Urothelium cell line (cell line): ENCODE results near the gene MRPL27.

Source experiments
- DNase-seq: peaks from one replicate; pipeline ENCODE4 v3.0.0; 2011; ENCODE audit warnings: low spot score, mixed read lengths
- FAIRE-seq: peaks from 2 replicates; lab custom pipeline; 2011; peaks lifted over from hg19 to GRCh38; lab: Jason Lieb, UNC

The MRPL27 gene

DNA sequence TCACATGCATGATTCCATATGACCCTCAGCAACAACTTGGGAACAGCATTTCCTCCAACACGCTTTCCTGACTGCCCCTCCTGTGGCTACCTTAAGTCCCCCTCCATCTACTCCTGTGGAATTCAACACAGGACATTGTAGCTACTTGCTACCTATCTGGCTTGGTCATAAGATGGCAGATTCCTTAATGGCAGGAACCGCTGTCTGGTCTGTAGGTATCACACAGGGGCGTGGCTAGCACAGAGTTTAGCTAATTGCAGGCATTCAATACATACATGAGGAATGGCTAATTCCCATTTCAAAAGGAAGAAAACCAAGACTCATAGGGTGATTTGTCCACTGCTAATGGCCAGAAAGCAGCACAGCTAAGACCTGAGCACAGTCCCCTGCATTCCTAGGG, 15.7 kb upstream of the MRPL27 start:
- FAIRE-seq (no peak), DNase-seq (no peak)

DNA sequence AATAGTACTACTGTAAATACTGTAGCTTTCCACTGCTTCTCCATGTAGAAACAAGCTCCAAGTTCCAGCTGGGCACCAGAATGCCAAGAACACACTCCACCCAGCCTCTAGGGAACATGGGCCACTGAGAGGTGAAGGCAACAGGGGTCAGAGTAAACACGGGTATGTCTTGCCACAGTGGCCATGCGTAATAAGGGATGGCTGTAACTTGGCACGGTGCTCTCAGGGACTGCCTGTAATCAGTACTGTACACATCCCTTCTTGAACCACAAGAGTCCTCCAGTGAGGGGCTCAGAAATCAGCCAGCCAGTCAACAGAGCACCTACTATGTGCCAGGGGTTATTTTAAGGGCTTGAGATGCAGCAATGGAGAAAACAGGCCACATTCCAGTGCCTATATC, 13.5 kb upstream of the MRPL27 start:
- DNase-seq (no peak), FAIRE-seq (no peak)

GRCh38 chr17:50382931-50383330, 9.9 kb upstream of the MRPL27 start:
- no peak for FAIRE-seq
- no peak for DNase-seq

DNA sequence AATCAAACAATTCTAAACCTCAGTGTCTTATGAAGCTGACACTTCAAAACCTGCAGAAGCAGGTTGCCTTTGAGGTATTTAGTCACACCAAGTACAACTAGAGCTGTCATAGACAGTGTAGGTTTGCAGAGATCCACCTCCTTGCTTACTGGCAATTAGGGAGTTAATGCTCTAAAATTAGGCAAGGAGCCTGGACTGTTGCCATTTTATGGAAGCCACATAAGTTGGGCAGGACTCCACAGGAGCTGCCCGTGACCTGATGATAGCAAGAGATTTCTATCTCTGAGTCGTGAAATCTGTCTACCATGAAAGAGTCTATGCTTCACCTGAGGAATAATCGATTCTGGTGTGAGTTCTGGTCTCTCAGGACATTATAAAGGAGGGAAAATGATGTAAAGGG, 8.9 kb upstream of the MRPL27 start:
- DNase-seq (no peak), FAIRE-seq (no peak)

DNA sequence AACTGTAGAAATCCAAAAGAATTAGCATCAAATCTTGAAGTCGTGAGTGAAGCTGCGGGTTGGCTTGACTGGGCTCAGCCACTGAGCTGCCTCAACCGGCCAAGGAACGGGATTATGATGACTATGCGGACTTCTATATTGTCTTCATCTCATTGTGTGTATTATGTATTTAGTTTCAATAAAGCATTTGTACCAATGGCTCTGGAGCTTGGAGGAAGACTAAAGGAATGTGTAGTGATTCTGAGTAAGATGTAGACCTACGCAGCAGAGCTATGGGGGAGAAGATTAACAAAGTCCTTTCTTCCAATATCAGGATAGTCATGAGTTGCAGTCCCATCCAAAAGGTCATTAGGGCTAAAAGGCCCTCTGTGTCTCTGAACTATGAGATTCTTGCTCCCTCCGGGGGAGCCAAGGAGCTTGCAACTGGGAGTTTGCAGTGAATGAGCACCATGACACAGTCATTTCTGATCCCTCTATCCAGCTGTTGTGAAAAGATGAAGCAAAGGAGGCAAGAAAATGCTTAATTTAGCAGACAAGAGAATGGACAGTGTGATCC, 8.4 kb upstream of the MRPL27 start:
- no peak for DNase-seq
- no peak for FAIRE-seq

- FAIRE-seq = no peak
- no peak for DNase-seq
These were observed 7.6 kb upstream of the MRPL27 start for GRCh38 chr17:50380369-50381259.

- FAIRE-seq (no peak), DNase-seq (no peak)
These were observed 6.6 kb upstream of the MRPL27 start for GRCh38 chr17:50379351-50380132.

GRCh38 chr17:50375858-50376538, 3.0 kb upstream of the MRPL27 start:
- DNase-seq (no peak), FAIRE-seq (no peak)

DNA sequence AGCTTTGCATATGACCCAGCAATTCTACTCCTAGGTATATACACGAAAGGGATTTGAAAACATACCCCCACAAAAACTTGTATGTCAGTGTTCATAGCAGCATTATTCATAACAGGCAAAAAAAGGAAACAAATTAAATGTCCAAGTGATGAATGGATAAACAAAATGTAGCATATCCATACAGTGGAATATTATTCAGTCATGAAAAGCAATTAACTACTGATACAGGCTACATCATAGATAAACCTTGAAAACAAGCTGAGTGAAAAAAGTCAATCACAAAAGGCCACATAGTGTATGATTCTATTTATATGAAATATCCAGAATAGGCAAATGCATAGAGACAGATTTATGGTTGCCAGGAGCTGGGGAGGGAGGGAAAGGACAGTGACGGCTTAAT, 721 bp upstream of the MRPL27 start:
- DNase-seq (no peak), FAIRE-seq (no peak)

- FAIRE-seq = no peak
- no peak for DNase-seq
These were observed 694 bp downstream of the MRPL27 start for GRCh38 chr17:50372222-50372757.

DNA sequence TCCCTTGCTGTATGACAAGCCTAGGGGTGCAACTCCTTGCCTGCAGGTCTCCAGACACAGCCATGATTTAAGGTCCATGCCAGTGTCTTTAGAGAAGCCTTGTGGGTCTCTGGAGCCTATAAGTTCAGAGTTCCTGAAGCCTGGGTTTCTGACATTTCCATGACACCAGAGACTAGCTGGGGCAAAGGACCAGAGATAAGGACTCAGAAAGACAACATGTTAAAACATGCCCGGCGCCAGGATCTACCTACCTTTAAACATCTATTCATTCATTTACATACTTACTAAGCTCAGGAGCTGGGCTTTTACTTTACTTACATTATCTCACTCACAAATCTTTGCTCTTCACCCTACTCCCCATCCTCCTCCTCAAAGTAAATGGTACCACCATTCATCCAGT, 1.5 kb downstream of the MRPL27 start:
- FAIRE-seq = no peak

GRCh38 chr17:50370052-50370451, 2.9 kb downstream of the MRPL27 start:
- FAIRE-seq (no peak), DNase-seq (no peak)

More for the DNA sequence above, 1.5 kb downstream of the MRPL27 start:
- no peak for DNase-seq

GRCh38 chr17:50367401-50367800, 5.6 kb downstream of the MRPL27 start:
- FAIRE-seq = no peak

DNA sequence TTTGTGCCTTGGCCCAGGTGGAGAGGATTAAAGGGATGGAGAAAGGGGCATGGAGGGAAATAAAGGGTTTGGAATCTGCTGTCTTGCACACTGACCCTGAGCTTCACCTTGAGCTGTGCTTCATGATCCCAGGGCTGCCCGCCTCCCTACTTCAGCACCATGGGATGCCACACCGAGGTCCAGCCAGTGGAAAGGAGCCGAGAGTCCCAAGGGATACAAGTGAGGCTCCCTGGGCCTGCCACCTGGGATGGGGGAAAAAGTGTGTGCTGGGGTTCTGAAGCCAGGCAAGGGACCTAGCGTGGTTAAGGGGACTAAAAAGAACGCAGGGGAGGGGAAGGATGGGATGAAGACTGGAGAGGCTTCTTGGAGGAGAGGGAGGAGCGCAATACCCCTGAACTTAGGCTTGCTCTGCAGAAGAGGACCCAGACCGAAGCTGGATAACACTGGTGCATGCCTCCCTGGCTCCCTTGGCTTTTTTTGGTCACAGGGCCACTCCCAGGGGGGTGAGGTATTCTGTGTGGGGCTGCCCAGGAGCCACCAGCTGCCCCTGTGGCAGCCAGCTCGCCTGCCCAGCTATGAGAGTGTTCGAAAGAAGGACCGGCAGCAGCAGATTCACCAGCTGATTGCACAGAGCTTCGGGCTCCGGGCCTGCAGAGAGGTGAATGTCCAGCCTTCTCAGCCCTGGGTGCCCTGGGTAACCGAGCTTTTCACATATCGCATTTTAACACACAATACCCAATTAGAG, 7.2 kb downstream of the MRPL27 start:
- DNase-seq = no peak

More at GRCh38 chr17:50367401-50367800, 5.6 kb downstream of the MRPL27 start:
- no peak for DNase-seq

GRCh38 chr17:50365165-50365564, 7.8 kb downstream of the MRPL27 start:
- no peak for FAIRE-seq
- no peak for DNase-seq

More for the DNA sequence above, 7.2 kb downstream of the MRPL27 start:
- no peak for FAIRE-seq

GRCh38 chr17:50364715-50365114, 8.3 kb downstream of the MRPL27 start:
- FAIRE-seq = no peak
- no peak for DNase-seq

- no peak for FAIRE-seq
- DNase-seq = no peak
These were observed 8.9 kb downstream of the MRPL27 start for GRCh38 chr17:50364061-50364458.

DNA sequence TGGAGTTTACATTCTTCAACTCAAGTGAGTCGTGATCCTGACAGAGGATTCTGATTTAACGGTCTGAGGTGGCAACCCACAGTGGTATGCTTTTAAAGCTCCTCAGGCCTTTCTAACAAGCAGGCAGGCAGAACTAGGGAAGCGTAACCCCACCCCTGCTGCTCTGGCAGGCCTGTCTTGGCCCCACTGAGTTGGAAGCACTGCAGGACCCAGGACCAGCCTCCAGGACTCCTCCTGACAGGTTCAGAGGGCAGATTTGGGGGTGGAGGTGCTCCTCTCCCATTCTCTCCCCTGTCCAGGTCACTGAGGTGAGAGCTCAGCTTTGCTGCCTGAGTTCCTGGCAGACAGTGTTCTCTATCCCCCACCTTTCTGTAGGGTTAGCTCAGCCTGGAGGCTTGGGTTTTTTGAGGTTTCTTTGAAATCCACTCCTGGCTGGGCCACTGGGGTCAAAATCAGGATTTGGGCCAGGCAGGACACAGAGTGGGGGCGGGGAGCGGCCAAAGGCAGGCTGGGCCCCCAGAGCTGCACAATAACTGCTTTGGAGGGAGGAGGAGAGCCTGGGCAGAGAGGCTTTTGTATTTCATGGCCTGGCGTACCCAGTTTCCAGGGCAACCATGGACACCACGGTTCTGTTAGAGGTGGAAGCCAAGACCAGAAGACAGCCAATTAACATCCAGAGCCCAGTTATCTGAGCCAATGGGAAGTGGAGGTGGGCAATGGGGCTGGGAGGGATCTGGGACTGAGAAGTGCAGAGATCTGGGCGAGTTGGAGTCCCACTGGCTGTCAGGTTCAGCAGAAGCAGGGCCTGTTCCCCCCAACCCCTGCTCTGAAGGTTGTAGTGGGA, 9.5 kb downstream of the MRPL27 start:
- DNase-seq (no peak), FAIRE-seq (no peak)

DNA sequence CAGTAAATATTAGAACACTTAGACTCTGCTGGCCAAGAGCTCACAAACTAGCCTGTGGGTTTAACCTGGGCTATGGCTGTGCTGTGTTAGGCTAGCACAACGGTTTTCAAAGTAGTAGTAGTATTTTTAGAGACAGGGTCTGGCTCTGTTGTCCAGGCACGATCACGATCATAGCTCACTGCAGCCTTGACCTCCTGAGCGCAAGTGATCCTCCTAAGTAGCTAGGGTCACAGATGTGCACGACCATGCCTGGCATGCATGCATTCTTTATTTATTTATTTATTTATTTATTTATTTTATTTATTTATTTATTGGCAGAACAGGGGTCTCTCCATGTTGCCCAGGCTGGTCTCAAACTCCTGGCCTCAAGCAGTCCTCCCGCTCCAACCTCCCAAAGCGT, 10.3 kb downstream of the MRPL27 start:
- DNase-seq (no peak), FAIRE-seq (no peak)
